Neuronal stem cell (in vitro differentiated cells): ENCODE data around the gene CD248.
"Not testable (repeated sequence)": the region's sequence is repeated elsewhere in the genome, so short reads cannot be mapped to it uniquely, and the experiment has no call there.

Source experiments
- DNase-seq: peaks from one replicate; pipeline ENCODE4 v3.0.0-alpha.2; 2013; ENCODE audit warnings: low spot score
- H2AFZ ChIP-seq: one replicate; pipeline ENCODE4 v1.6.1; 2013; ENCODE audit warnings: mild to moderate bottlenecking, low read length, inconsistent platforms
- H2AK5ac ChIP-seq: 2 replicates; pipeline ENCODE4 v1.6.1; 2013; ENCODE audit warnings: low read depth, mild to moderate bottlenecking, inconsistent platforms, low read length, moderate library complexity, mixed read lengths
- H2BK120ac ChIP-seq: 2 replicates; pipeline ENCODE4 v1.6.1; 2013; ENCODE audit warnings: low read depth, mild to moderate bottlenecking, inconsistent platforms, low read length, moderate library complexity, mixed read lengths
- H2BK12ac ChIP-seq: one replicate; pipeline ENCODE4 v1.6.1; 2013; ENCODE audit warnings: low read length, inconsistent platforms
- H2BK15ac ChIP-seq: 2 replicates; pipeline ENCODE4 v1.6.1; 2013; ENCODE audit warnings: mild to moderate bottlenecking, low read length, inconsistent platforms, mixed read lengths
- H2BK5ac ChIP-seq: one replicate; pipeline ENCODE4 v1.6.1; 2013; ENCODE audit warnings: inconsistent platforms, mild to moderate bottlenecking, low read length, moderate library complexity
- H3K14ac ChIP-seq: one replicate; pipeline ENCODE4 v1.6.1; 2013; ENCODE audit warnings: low read length, inconsistent platforms
- H3K18ac ChIP-seq: 2 replicates; pipeline ENCODE4 v1.6.1; 2013; ENCODE audit warnings: low read length, inconsistent platforms
- H3K23ac ChIP-seq: 2 replicates; pipeline ENCODE4 v1.6.1; 2013; ENCODE audit warnings: low read depth, mild to moderate bottlenecking, mixed read lengths, low read length, inconsistent platforms; ENCODE audit not compliant: poor library complexity
- H3K27ac ChIP-seq: replicated peaks from 3 replicates; pipeline ENCODE4 v1.5.1; 2013; ENCODE audit warnings: low read length, inconsistent platforms
- H3K27me3 ChIP-seq, 3 experiments: 2 replicates each; pipeline ENCODE4 v1.6.1; 2013; ENCODE audit warnings: low read length in 3 of 3, mild to moderate bottlenecking in 2 of 3, inconsistent platforms in 1 of 3, low read depth in 1 of 3, mixed read lengths in 1 of 3, moderate library complexity in 1 of 3; ENCODE audit not compliant: control insufficient read depth in 3 of 3, insufficient read depth in 3 of 3
- H3K36me3 ChIP-seq, 2 donors: replicated peaks in 1 of 2; 2 replicates each; pipeline ENCODE4 v1.6.1; 2013; ENCODE audit warnings: low read length in 2 of 2; ENCODE audit not compliant: control insufficient read depth in 2 of 2, insufficient read depth in 2 of 2
- H3K4ac ChIP-seq: 2 replicates; pipeline ENCODE4 v1.6.1; 2013; ENCODE audit warnings: inconsistent platforms, mild to moderate bottlenecking, low read length, moderate library complexity
- H3K4me1 ChIP-seq, 2 donors: 1 replicate in 1 of 2; 2 replicates in 1 of 2; pipeline ENCODE4 v1.6.1; 2013; ENCODE audit warnings: low read length in 2 of 2, low read depth in 1 of 2; ENCODE audit not compliant: control insufficient read depth in 2 of 2, insufficient read depth in 1 of 2
- H3K4me2 ChIP-seq: one replicate; pipeline ENCODE4 v1.6.1; 2013; ENCODE audit warnings: mild to moderate bottlenecking, low read length, inconsistent platforms; ENCODE audit not compliant: insufficient read depth, poor library complexity, severe bottlenecking
- H3K4me3 ChIP-seq, 2 donors: 2 replicates each; pipeline ENCODE4 v1.5.1; 2013; ENCODE audit warnings: low read length in 2 of 2, mild to moderate bottlenecking in 2 of 2, inconsistent platforms in 1 of 2, moderate library complexity in 1 of 2
- H3K79me1 ChIP-seq: one replicate; pipeline ENCODE4 v1.6.1; 2013; ENCODE audit warnings: low read depth, mild to moderate bottlenecking, inconsistent platforms, low read length, moderate library complexity
- H3K9ac ChIP-seq: one replicate; pipeline ENCODE4 v1.6.1; 2013; ENCODE audit warnings: mild to moderate bottlenecking, low read depth, low read length, inconsistent platforms; ENCODE audit not compliant: poor library complexity
- H3K9me3 ChIP-seq, 2 donors: replicated peaks in 1 of 2; 2 replicates each; pipeline versions ENCODE3 to v1.6.1; 2013; ENCODE audit warnings: low read length in 2 of 2, mild to moderate bottlenecking in 2 of 2, inconsistent platforms in 1 of 2, low read depth in 1 of 2, mixed read lengths in 1 of 2, moderate library complexity in 1 of 2; ENCODE audit not compliant: control insufficient read depth in 2 of 2, insufficient read depth in 1 of 2
- H4K8ac ChIP-seq: one replicate; pipeline ENCODE4 v1.6.1; 2013; ENCODE audit warnings: low read depth, mild to moderate bottlenecking, inconsistent platforms, low read length, moderate library complexity
- H4K91ac ChIP-seq: one replicate; pipeline ENCODE4 v1.6.1; 2013; ENCODE audit warnings: low read length, low read depth, mild to moderate bottlenecking, inconsistent platforms; ENCODE audit not compliant: poor library complexity
- WGBS, 2 donors: extraction: QIAGEN DNeasy Blood & Tissue Kit; methylation state at CpG; one replicate each; pipeline ENCODE4 v1.1.7; 2013; ENCODE audit warnings: missing lambda C conversion rate in 2 of 2, mixed read lengths in 1 of 2; ENCODE audit not compliant: insufficient read length in 2 of 2, insufficient replicate concordance in 1 of 2; ENCODE audit errors: extremely low coverage in 2 of 2; 5-methylcytosine and 5-hydroxymethylcytosine counted together

The CD248 gene

GRCh38 chr11:66323684-66324083 lies 6.8 kb upstream of the CD248 start:
- Histone ChIP-seq H3K79me1 (no peaks in the 10 kb centered on the region), H4K8ac (no peak overlapping the region), H3K9ac (no peak overlapping the region), H2BK12ac (no peak overlapping the region), H4K91ac (peak overlapping the region; percentile 12), H2BK120ac (no peak overlapping the region), H3K23ac (peak overlapping the region; percentile 45), H3K4me3 (no peak overlapping the region), H2BK5ac (no peak overlapping the region), H3K4me2 (no peak overlapping the region), H3K18ac (no peak overlapping the region), H3K27ac (no peak overlapping the region), H3K4me1 (peaks cover 25 to 43% of the 10 kb centered on the region in 2 donors), H3K27me3 (no peaks in the 10 kb centered on the region), H2AFZ (no peak overlapping the region), H3K9me3 (no peaks in the 10 kb centered on the region), H3K14ac (no peak overlapping the region), H2BK15ac (no peak overlapping the region), H3K4ac (no peak overlapping the region), H2AK5ac (no peak overlapping the region), H3K36me3 (no peaks in the 10 kb centered on the region)
- WGBS, 2 donors, result no CpG with 5 or more reads among the region's 1 CpG
- DNase-seq, result no peak

- H3K4me1 ChIP-seq, result peaks cover 29 to 45% of the 10 kb centered on the region in 2 donors
- no peaks in the 10 kb centered on the region for H3K79me1 ChIP-seq
- no peak overlapping the region for H3K23ac ChIP-seq
- H4K8ac ChIP-seq, result no peak overlapping the region
- peak overlapping the region; percentile 44 for H4K91ac ChIP-seq
- no peak overlapping the region for H3K4me3 ChIP-seq
- H3K18ac ChIP-seq, result peak overlapping the region; percentile 44
- H3K27ac ChIP-seq, result no peak overlapping the region
- WGBS, 2 donors, result no CpG with 5 or more reads among the region's 11 CpGs
- H3K36me3 ChIP-seq, result no peaks in the 10 kb centered on the region
- no peaks in the 10 kb centered on the region for H3K27me3 ChIP-seq
- H2BK15ac ChIP-seq, result peak overlapping the region; percentile 6
- no peak overlapping the region for H3K9ac ChIP-seq
- H2AFZ ChIP-seq, result no peak overlapping the region
- no peak overlapping the region for H2BK12ac ChIP-seq
- H3K4ac ChIP-seq, result no peak overlapping the region
- H3K4me2 ChIP-seq, result no peak overlapping the region
- peak overlapping the region; percentile 57 for H2AK5ac ChIP-seq
- H2BK5ac ChIP-seq, result no peak overlapping the region
- no peak overlapping the region for H2BK120ac ChIP-seq
- H3K9me3 ChIP-seq, result no peaks in the 10 kb centered on the region
- no peak for DNase-seq
- no peak overlapping the region for H3K14ac ChIP-seq
Observed at GRCh38 chr11:66322732-66323427, 6.0 kb upstream of the CD248 start.

GRCh38 chr11:66321606-66322005 lies 4.8 kb upstream of the CD248 start:
- Histone ChIP-seq H3K4me2 (no peak overlapping the region), H3K9me3 (no peaks in the 10 kb centered on the region), H3K4ac (no peak overlapping the region), H2BK12ac (no peak overlapping the region), H3K36me3 (no peaks in the 10 kb centered on the region), H3K14ac (no peak overlapping the region), H4K8ac (no peak overlapping the region), H2AK5ac (no peak overlapping the region), H3K79me1 (no peaks in the 10 kb centered on the region), H2BK5ac (no peak overlapping the region), H3K23ac (no peak overlapping the region), H2BK120ac (no peak overlapping the region), H4K91ac (no peak overlapping the region), H3K4me3 (no peak overlapping the region), H3K4me1 (peaks cover 35 to 44% of the 10 kb centered on the region in 2 donors), H3K27ac (no peak overlapping the region), H2AFZ (no peak overlapping the region), H2BK15ac (no peak overlapping the region), H3K18ac (no peak overlapping the region), H3K27me3 (no peaks in the 10 kb centered on the region), H3K9ac (no peak overlapping the region)
- WGBS, 2 donors, result no CpG with 5 or more reads among the region's 4 CpGs
- no peak for DNase-seq

GRCh38 chr11:66320748-66321147 lies 3.9 kb upstream of the CD248 start:
- peaks cover 29 to 38% of the 10 kb centered on the region in 2 donors for H3K4me1 ChIP-seq
- no CpG with 5 or more reads among the region's 6 CpGs for WGBS, 2 donors

More at GRCh38 chr11:66320748-66321147, 3.9 kb upstream of the CD248 start:
- not testable (repeated sequence) for H2BK5ac ChIP-seq, H3K9ac ChIP-seq, H4K91ac ChIP-seq, H3K9me3 ChIP-seq, H3K4me2 ChIP-seq, DNase-seq, H2AFZ ChIP-seq, H3K27me3 ChIP-seq, H3K36me3 ChIP-seq, H3K4ac ChIP-seq, H3K14ac ChIP-seq, H3K23ac ChIP-seq, H3K27ac ChIP-seq, H3K79me1 ChIP-seq, H3K4me3 ChIP-seq, H4K8ac ChIP-seq, H2BK120ac ChIP-seq, H2BK12ac ChIP-seq, H2BK15ac ChIP-seq, H3K18ac ChIP-seq, H2AK5ac ChIP-seq
